ENCODE measurements around the gene PACSIN2.

DNA sequence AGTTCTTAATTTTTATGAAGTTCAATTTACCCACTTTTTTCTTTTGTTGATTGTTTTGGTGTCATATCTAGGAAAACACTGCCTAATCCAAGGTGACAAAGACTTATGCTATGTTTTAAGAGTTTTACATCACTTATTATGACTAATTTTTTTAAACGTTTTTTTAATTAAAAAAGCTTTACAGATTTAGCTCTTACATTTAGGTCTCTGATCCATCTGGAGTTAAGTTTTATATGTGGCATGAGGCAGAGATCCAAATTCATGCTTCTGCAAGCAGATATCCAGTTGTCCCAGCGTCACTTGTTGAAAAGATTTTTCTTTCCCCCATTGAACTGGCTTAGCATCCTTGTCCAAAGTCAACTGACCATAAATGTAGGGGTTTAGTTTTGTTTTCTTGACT lies 72.6 kb downstream of the PACSIN2 start:
- TF ChIP-seq CTCF (IDR thresholded peaks at IDR 0.05; ENCODE audit: insufficient read depth, low read length, poor library complexity, severe bottlenecking) (no peak), EZH2phosphoT487 (conservative IDR thresholded peaks at IDR 0.05; ENCODE audit: low read length) (no peak)
